SK-N-SH treated with all-trans-retinoic acid at 6 μM for 48 hours (cell line): Measurements from ENCODE around the gene TMEM11.

Source experiments
- BACH2 ChIP-seq: fragments of 250-450 bp; sonication (Bioruptor Pico); IDR thresholded peaks from 2 replicates; pipeline ENCODE4 v1.9.0; 2021; ENCODE audit warnings: mild to moderate bottlenecking, borderline replicate concordance
- POU6F1 ChIP-seq: fragments of 250-450 bp; sonication (Bioruptor Pico); IDR thresholded peaks from 2 replicates; pipeline ENCODE4 v1.8.0; 2021; ENCODE audit warnings: low read depth, mild to moderate bottlenecking, moderate library complexity, borderline replicate concordance
- ZNF8 ChIP-seq: fragments of 450-650 bp; formaldehyde crosslinking; IDR thresholded peaks from 2 replicates; pipeline ENCODE4 v1.5.0; 2020; ENCODE audit warnings: mild to moderate bottlenecking, moderate library complexity

GRCh38 chr17:21263376-21263775, 49.4 kb upstream of the TMEM11 start:
- TF ChIP-seq ZNF8 (CRISPR knock-in tag) (no peak), POU6F1 (CRISPR knock-in tag) (no peak), BACH2 (CRISPR knock-in tag) (no peak)
